Endothelial cell of umbilical vein (primary cell): ENCODE data around the gene FZD2.
A peak's percentile ranks its signal among the peaks of the same experiment; 100 is the strongest.

Experiments
- POLR2AphosphoS5 ChIP-seq: IDR thresholded peaks from 2 replicates; pipeline ENCODE4 v1.6.1; 2012; ENCODE audit warnings: low read depth, mild to moderate bottlenecking, control low read depth, low read length, moderate library complexity; ENCODE audit not compliant: insufficient read depth
- TF ChIP-seq, protein P1 (sequence below), 2 donors: IDR thresholded peaks; 1 replicate in 1 of 2; 2 replicates in 1 of 2; pipeline ENCODE4 v1.5.1; 2011; ENCODE audit warnings: low read length in 2 of 2, mild to moderate bottlenecking in 2 of 2, moderate library complexity in 2 of 2, control low read depth in 1 of 2, inconsistent platforms in 1 of 2, low read depth in 1 of 2; ENCODE audit not compliant: insufficient read depth in 1 of 2; ENCODE audit errors: extremely low read depth in 1 of 2

DNA sequence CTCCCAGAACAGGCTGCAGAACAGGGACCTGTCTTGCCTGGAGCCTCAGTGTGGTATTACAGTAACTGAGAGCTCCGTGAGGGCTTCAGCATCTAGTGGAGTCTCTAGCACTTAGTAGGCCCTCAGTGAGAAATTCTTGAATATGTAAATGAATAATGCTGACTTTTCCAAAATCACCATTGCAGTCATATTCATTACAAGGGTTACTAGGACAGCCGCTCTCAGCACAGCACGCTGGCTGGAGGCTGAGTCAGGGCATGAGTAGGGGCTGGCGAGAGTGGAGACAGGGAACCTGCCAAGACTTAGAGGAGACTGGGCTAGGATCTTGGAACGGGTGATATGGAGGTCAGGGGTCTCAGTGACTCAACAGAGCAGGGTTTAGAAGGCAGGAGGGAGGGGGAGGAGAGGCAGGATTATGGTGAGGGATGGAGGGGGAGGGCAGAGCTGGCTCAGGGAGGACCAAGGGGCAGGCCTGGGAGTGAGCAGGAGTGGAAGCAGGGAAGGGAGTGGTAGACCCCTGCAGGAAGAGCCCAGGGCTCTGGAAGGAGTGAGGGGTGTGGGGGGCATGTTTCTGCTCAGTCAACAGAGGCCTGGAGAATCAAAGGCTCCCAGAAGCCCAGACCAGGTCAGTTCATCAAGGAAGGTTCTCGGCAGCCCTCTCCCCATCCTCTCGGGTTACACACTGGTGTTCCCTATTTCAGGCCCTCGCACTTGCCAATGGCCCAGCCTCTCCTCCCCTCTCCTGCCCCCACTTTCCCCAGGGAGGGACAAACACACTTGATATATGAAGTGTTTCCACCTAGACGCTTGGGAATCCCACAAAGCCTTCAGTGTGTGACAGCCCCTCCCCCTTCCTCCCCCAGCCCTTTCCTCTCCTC lies 42.3 kb downstream of the FZD2 start:
- TF ChIP-seq POLR2AphosphoS5, result peak; percentile 66
- TF ChIP-seq, protein P1, sequence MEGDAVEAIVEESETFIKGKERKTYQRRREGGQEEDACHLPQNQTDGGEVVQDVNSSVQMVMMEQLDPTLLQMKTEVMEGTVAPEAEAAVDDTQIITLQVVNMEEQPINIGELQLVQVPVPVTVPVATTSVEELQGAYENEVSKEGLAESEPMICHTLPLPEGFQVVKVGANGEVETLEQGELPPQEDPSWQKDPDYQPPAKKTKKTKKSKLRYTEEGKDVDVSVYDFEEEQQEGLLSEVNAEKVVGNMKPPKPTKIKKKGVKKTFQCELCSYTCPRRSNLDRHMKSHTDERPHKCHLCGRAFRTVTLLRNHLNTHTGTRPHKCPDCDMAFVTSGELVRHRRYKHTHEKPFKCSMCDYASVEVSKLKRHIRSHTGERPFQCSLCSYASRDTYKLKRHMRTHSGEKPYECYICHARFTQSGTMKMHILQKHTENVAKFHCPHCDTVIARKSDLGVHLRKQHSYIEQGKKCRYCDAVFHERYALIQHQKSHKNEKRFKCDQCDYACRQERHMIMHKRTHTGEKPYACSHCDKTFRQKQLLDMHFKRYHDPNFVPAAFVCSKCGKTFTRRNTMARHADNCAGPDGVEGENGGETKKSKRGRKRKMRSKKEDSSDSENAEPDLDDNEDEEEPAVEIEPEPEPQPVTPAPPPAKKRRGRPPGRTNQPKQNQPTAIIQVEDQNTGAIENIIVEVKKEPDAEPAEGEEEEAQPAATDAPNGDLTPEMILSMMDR (IDR thresholded peaks at IDR 0.05; ENCODE audit: extremely low read depth in 1 of 2, insufficient read depth in 1 of 2, low read depth in 1 of 2, low read length in 2 of 2), result no peak
